K562 (cell line): ENCODE measurements around the gene TUB.

Experiments used
- CBFB ChIP-seq: sonication (generic); formaldehyde crosslinking; IDR thresholded peaks from 2 replicates; pipeline ENCODE4 v1.4.0; 2020; ENCODE audit warnings: mild to moderate bottlenecking, missing genetic modification reagents
- GTF2F1 ChIP-seq: IDR thresholded peaks from 2 replicates; pipeline ENCODE4 v1.6.1; 2011; ENCODE audit warnings: low read depth, low read length, improper control_type of control experiment
- HNRNPH1 ChIP-seq: fragments of 200-400 bp; formaldehyde crosslinking; optimal IDR thresholded peaks from 2 replicates; pipeline ENCODE3; 2017; ENCODE audit warnings: low read depth, mild to moderate bottlenecking, low read length, moderate library complexity
- MXI1 ChIP-seq: IDR thresholded peaks from 2 replicates; pipeline ENCODE4 v1.6.1; 2011; ENCODE audit warnings: low read depth, mild to moderate bottlenecking, improper control_type of control experiment, low read length
- MYC ChIP-seq, 2 experiments: fragments of 250-450 bp in 1 of 2; sonication (Bioruptor Pico) in 1 of 2; IDR thresholded peaks; 2 replicates each; pipeline versions ENCODE4 v1.5.1 to v1.6.1; 2012 to 2021; ENCODE audit warnings: low read depth in 2 of 2, borderline replicate concordance in 1 of 2, improper control_type of control experiment in 1 of 2, low read length in 1 of 2, mild to moderate bottlenecking in 1 of 2, moderate library complexity in 1 of 2
- NUFIP1 ChIP-seq: fragments of 450-650 bp; IDR thresholded peaks from 2 replicates; pipeline ENCODE4 v1.6.1; 2018; ENCODE audit not compliant: partially characterized antibody
- TAF1 ChIP-seq: IDR thresholded peaks from 2 replicates; pipeline ENCODE4 v1.6.1; 2011; ENCODE audit warnings: mild to moderate bottlenecking, low read length, moderate library complexity; ENCODE audit not compliant: insufficient read depth, control insufficient read depth, severe bottlenecking; ENCODE audit errors: extremely low read depth
- ZBTB11 ChIP-seq, 3 experiments: fragments of 200-800 bp in 1 of 3; fragments of 250-450 bp in 1 of 3; fragments of 450-650 bp in 1 of 3; sonication (Bioruptor Pico) in 1 of 3; sonication (Bioruptor generic) in 1 of 3; formaldehyde crosslinking in 1 of 3; IDR thresholded peaks; 2 replicates each; pipeline versions ENCODE4 v1.6.1 to v1.8.0; 2016 to 2022; ENCODE audit warnings: mild to moderate bottlenecking in 2 of 3, missing genetic modification characterization in 2 of 3, missing compliant biosample characterization in 1 of 3, moderate library complexity in 1 of 3
- ZNF311 ChIP-seq: fragments of 250-450 bp; sonication (Bioruptor Pico); IDR thresholded peaks from 2 replicates; pipeline ENCODE4 v1.4.0; 2020; ENCODE audit warnings: mild to moderate bottlenecking, moderate library complexity
- ZZZ3 ChIP-seq: fragments of 450-650 bp; IDR thresholded peaks from 2 replicates; pipeline ENCODE4 v1.6.1; 2016; ENCODE audit warnings: antibody characterized with exemption, mild to moderate bottlenecking, moderate library complexity
- TF ChIP-seq, protein P1 (sequence below), 3 experiments: IDR thresholded peaks in 2 of 3; conservative IDR thresholded peaks in 1 of 3; 2 replicates each; pipeline ENCODE4 v1.5.1; 2011 to 2012; ENCODE audit warnings: low read length in 3 of 3, mild to moderate bottlenecking in 3 of 3, control low read depth in 2 of 3, improper control_type of control experiment in 1 of 3, inconsistent platforms in 1 of 3, low read depth in 1 of 3, mixed read lengths in 1 of 3, moderate library complexity in 1 of 3; ENCODE audit not compliant: insufficient read depth in 2 of 3
- TF ChIP-seq, protein P2 (sequence below): fragments of 250-450 bp; sonication (Bioruptor Pico); IDR thresholded peaks from 2 replicates; pipeline ENCODE4 v1.5.0; 2021; ENCODE audit warnings: mild to moderate bottlenecking, moderate library complexity
- TF ChIP-seq, protein P3 (sequence below): IDR thresholded peaks from 2 replicates; pipeline ENCODE4 v1.6.1; 2012; ENCODE audit warnings: low read depth, low read length, improper control_type of control experiment, borderline replicate concordance
- TF ChIP-seq, protein P4 (sequence below), 2 experiments: fragments of 450-650 bp in 1 of 2; sonication (generic) in 1 of 2; formaldehyde crosslinking; conservative IDR thresholded peaks; 2 replicates each; pipeline versions ENCODE4 v1.4.0 to v1.8.1; 2020 to 2022; ENCODE audit warnings: mild to moderate bottlenecking in 1 of 2, missing genetic modification reagents in 1 of 2

- TF ChIP-seq ZNF311 = no peak
- TF ChIP-seq, protein P1, sequence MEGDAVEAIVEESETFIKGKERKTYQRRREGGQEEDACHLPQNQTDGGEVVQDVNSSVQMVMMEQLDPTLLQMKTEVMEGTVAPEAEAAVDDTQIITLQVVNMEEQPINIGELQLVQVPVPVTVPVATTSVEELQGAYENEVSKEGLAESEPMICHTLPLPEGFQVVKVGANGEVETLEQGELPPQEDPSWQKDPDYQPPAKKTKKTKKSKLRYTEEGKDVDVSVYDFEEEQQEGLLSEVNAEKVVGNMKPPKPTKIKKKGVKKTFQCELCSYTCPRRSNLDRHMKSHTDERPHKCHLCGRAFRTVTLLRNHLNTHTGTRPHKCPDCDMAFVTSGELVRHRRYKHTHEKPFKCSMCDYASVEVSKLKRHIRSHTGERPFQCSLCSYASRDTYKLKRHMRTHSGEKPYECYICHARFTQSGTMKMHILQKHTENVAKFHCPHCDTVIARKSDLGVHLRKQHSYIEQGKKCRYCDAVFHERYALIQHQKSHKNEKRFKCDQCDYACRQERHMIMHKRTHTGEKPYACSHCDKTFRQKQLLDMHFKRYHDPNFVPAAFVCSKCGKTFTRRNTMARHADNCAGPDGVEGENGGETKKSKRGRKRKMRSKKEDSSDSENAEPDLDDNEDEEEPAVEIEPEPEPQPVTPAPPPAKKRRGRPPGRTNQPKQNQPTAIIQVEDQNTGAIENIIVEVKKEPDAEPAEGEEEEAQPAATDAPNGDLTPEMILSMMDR (IDR thresholded peaks at IDR 0.05 in 2 of 3, conservative IDR thresholded peaks at IDR 0.05 in 1 of 3; ENCODE audit: insufficient read depth in 2 of 3, low read depth in 1 of 3, low read length in 3 of 3) = no peak
- TF ChIP-seq, protein P2, sequence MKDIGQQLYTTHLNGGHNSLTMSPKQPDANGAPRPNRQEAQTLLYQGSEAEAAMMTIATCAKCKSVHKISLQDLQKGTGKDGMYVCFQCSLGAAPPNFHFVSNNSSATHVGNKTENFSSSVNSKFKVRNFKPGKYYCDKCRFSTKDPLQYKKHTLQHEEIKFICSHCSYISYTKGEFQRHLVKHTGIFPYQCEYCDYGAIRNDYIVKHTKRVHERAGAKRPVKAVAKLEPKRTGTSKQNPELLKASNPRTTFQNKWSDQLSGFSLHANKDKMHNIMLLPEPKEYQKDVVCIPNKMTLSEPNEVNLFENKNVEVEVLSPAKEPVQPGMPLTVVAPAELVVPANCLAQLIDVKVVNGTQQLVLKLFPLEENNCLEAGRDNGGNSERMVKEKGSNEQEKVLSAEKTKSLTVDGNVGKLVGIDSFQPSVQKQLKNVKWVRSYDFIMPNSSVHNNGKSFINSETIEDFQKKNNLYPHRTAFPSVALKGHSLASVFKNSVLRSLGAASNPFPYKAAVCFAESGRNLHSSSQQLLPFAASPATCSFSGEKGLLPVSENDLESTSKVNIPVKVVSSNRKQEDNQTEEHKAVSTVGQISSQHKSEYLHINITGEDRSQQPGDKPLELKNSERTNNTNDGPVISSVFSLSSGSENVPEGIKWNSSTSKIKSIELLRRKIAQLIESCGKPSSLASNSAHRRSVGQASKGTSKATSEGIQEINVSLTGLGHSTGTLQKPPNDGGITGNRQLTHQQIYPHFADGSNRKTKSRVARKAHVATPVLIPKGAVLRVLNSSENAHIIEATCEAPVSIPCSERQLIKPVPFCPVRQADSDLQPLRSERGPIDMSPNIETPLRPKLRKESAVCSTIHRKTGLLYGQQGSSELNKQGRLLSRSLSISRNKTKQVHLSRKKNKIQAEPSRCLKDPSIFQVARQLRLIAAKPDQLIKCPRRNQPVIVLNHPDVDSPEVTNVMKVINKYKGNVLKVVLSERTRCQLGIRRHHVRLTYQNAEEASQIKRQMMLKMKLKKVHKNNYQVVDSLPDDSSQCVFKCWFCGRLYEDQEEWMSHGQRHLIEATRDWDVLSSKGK (CRISPR knock-in tag) = no peak
- TF ChIP-seq ZZZ3 = no peak
- TF ChIP-seq NUFIP1 = no peak
- TF ChIP-seq TAF1 = no peak
- TF ChIP-seq CBFB (CRISPR knock-in tag) = no peak
- no peak for TF ChIP-seq MXI1
- no peak for TF ChIP-seq MYC (IDR thresholded peaks at IDR 0.05; ENCODE audit: low read depth, low read length)
- TF ChIP-seq MYC (CRISPR knock-in tag; IDR thresholded peaks at IDR 0.05; ENCODE audit: borderline replicate concordance, low read depth) = no peak
- TF ChIP-seq, protein P3, sequence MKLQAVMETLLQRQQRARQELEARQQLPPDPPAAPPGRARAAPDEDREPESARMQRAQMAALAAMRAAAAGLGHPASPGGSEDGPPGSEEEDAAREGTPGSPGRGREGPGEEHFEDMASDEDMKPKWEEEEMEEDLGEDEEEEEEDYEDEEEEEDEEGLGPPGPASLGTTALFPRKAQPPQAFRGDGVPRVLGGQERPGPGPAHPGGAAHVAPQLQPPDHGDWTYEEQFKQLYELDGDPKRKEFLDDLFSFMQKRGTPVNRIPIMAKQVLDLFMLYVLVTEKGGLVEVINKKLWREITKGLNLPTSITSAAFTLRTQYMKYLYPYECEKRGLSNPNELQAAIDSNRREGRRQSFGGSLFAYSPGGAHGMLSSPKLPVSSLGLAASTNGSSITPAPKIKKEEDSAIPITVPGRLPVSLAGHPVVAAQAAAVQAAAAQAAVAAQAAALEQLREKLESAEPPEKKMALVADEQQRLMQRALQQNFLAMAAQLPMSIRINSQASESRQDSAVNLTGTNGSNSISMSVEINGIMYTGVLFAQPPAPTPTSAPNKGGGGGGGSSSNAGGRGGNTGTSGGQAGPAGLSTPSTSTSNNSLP = no peak
- TF ChIP-seq ZBTB11 (CRISPR knock-in tag; IDR thresholded peaks at IDR 0.05) = no peak
- no peak for TF ChIP-seq HNRNPH1
- TF ChIP-seq, protein P4, sequence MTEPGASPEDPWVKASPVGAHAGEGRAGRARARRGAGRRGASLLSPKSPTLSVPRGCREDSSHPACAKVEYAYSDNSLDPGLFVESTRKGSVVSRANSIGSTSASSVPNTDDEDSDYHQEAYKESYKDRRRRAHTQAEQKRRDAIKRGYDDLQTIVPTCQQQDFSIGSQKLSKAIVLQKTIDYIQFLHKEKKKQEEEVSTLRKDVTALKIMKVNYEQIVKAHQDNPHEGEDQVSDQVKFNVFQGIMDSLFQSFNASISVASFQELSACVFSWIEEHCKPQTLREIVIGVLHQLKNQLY (CRISPR knock-in tag; conservative IDR thresholded peaks at IDR 0.05) = no peak
- no peak for TF ChIP-seq GTF2F1
These were observed 26.6 kb downstream of the TUB start for GRCh38 chr11:8107642-8108041.
